ENCODE data around the gene TOMM70. TPM values are rescaled to one million over a fixed set of nuclear protein-coding genes. Genes with fewer than 3 reads are reported as not detected.

Gene TOMM70
- total and polyA plus RNA-seq, 2 of the 13 experiments (the other 11 are each of a cell fraction or from before 2014, with no cell fraction given), result 27.0 to 77.2 TPM

DNA sequence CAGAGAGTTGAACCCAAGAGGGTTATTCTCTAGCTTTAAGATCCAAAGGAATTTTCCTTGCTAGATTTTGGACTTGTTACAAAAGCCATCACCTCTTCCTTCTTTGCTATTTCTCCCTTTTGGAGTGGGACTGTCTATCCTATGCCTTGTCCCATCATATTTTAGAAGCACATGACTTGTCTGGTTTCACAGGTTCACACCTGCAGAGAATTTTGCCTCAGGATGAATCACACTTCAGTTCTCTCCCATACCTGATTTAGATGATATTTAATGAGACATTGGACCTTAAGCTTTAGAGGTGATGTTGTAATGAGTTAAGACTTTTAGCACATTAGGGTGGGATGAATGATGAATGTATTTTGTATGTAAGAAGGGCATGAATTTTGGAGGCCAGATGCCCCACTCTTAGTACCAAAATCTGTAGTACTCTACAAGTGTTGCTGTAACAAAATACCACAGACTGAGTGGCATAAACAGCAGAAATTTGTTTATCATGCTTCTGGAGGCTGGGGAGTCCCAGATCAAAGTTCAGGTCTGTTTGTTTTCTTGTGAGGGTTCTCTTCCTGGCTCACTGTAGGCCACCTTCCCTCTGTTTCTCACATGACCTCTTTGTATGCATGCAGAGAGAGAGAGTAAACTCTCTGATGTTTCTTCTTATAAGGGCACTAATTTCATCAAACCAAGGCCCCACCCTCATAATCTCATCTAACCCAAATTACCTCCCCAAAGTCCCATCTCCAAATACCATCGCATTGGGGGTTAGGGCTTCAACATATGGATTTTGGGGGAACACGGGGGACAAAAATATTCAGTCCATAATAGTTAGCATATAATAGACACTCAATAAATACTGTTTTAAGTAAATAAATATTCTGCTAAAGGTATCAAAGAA is 10.4 kb upstream of the TOMM70 start (continued):
- TF ChIP-seq ZNF878 (CRISPR knock-in tag; IDR thresholded peaks at IDR 0.05) (no peak), KDM2A (CRISPR knock-in tag; IDR thresholded peaks at IDR 0.05; ENCODE audit: borderline replicate concordance, low read depth) (no peak), SKI (IDR thresholded peaks at IDR 0.05; ENCODE audit: partially characterized antibody) (no peak), ZNF451 (CRISPR knock-in tag; IDR thresholded peaks at IDR 0.05) (no peak), RORA (CRISPR knock-in tag; IDR thresholded peaks at IDR 0.05) (no peak), MBD4 (IDR thresholded peaks at IDR 0.05; ENCODE audit: borderline replicate concordance, low read length) (no peak), KLF6 (CRISPR knock-in tag; IDR thresholded peaks at IDR 0.05) (no peak), ZNF510 (CRISPR knock-in tag; IDR thresholded peaks at IDR 0.05; ENCODE audit: low read depth) (no peak), IKZF4 (CRISPR knock-in tag; IDR thresholded peaks at IDR 0.05; ENCODE audit: borderline replicate concordance, low read depth, not compliant biosample characterization) (no peak), KLF13 (CRISPR knock-in tag; IDR thresholded peaks at IDR 0.05) (no peak), STAG1 (CRISPR knock-in tag; IDR thresholded peaks at IDR 0.05) (no peak), ZFYVE20 (CRISPR knock-in tag; IDR thresholded peaks at IDR 0.05; ENCODE audit: borderline replicate concordance, low read depth) (no peak)
- TF ChIP-seq, protein P1, sequence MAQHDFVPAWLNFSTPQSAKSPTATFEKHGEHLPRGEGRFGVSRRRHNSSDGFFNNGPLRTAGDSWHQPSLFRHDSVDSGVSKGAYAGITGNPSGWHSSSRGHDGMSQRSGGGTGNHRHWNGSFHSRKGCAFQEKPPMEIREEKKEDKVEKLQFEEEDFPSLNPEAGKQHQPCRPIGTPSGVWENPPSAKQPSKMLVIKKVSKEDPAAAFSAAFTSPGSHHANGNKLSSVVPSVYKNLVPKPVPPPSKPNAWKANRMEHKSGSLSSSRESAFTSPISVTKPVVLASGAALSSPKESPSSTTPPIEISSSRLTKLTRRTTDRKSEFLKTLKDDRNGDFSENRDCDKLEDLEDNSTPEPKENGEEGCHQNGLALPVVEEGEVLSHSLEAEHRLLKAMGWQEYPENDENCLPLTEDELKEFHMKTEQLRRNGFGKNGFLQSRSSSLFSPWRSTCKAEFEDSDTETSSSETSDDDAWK (CRISPR knock-in tag; IDR thresholded peaks at IDR 0.05), result no peak
- TF ChIP-seq, protein P2, sequence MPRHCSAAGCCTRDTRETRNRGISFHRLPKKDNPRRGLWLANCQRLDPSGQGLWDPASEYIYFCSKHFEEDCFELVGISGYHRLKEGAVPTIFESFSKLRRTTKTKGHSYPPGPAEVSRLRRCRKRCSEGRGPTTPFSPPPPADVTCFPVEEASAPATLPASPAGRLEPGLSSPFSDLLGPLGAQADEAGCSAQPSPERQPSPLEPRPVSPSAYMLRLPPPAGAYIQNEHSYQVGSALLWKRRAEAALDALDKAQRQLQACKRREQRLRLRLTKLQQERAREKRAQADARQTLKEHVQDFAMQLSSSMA (CRISPR knock-in tag; IDR thresholded peaks at IDR 0.05), result no peak
- TF ChIP-seq, protein P3, sequence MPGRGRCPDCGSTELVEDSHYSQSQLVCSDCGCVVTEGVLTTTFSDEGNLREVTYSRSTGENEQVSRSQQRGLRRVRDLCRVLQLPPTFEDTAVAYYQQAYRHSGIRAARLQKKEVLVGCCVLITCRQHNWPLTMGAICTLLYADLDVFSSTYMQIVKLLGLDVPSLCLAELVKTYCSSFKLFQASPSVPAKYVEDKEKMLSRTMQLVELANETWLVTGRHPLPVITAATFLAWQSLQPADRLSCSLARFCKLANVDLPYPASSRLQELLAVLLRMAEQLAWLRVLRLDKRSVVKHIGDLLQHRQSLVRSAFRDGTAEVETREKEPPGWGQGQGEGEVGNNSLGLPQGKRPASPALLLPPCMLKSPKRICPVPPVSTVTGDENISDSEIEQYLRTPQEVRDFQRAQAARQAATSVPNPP (CRISPR knock-in tag; IDR thresholded peaks at IDR 0.05), result no peak; the same call in 1 of the 2 replicates
- TF ChIP-seq, protein P4, sequence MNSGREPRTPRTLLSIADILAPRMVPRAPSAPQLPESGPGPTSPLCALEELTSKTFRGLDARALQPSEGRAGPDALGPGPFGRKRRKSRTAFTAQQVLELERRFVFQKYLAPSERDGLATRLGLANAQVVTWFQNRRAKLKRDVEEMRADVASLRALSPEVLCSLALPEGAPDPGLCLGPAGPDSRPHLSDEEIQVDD (CRISPR knock-in tag; IDR thresholded peaks at IDR 0.05; ENCODE audit: borderline replicate concordance), result no peak
- TF ChIP-seq, protein P5, sequence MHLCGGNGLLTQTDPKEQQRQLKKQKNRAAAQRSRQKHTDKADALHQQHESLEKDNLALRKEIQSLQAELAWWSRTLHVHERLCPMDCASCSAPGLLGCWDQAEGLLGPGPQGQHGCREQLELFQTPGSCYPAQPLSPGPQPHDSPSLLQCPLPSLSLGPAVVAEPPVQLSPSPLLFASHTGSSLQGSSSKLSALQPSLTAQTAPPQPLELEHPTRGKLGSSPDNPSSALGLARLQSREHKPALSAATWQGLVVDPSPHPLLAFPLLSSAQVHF (CRISPR knock-in tag; IDR thresholded peaks at IDR 0.05), result no peak
